ENCODE measurements around the gene CYB561. TPM values are rescaled to one million over a fixed set of nuclear protein-coding genes. Genes with fewer than 3 reads are reported as not detected.

CYB561 gene
- total RNA-seq, 1 experiment from 2014 or later: 40.1 TPM

GRCh38 chr17:63489291-63489690 lies 43.2 kb upstream of the CYB561 start:
- Histone ChIP-seq H3K27me3 (ENCODE audit: control insufficient read depth, insufficient read depth, low read length) (no peaks in the 10 kb centered on the region), H3K9me3 (ENCODE audit: control insufficient read depth, insufficient read depth, low read depth, low read length) (no peaks in the 10 kb centered on the region), H3K36me3 (ENCODE audit: control insufficient read depth, insufficient read depth, low read length) (no peaks in the 10 kb centered on the region), H3K27ac (ENCODE audit: low read length) (no peak overlapping the region), H3K4me1 (ENCODE audit: control insufficient read depth, insufficient read depth, low read length) (no peaks in the 10 kb centered on the region), H3K4me3 (ENCODE audit: low read depth in 2 of 2, low read length in 2 of 2) (no peak overlapping the region)
- POLR2A ChIA-PET: no interaction called here
- intact Hi-C loops (cut with micrococcal nuclease; ENCODE audit: unreplicated experiment) (no loop called here), in situ Hi-C loops (cut with HindIII; ENCODE audit: low pct_unique_long_range_greater_than_20kb, low sequenced_read_pairs) (no loop called here)
- DNase-seq (ENCODE audit: low read depth, low spot score): no peak
- no TSS peak for BruUV-seq (replicated peaks)
- no peak for ATAC-seq
- CTCF ChIA-PET: no interaction called here
- TF ChIP-seq SIN3A (IDR thresholded peaks at IDR 0.05; ENCODE audit: borderline replicate concordance, insufficient read depth, low read depth, low read length): no peak
- TF ChIP-seq, protein P1, sequence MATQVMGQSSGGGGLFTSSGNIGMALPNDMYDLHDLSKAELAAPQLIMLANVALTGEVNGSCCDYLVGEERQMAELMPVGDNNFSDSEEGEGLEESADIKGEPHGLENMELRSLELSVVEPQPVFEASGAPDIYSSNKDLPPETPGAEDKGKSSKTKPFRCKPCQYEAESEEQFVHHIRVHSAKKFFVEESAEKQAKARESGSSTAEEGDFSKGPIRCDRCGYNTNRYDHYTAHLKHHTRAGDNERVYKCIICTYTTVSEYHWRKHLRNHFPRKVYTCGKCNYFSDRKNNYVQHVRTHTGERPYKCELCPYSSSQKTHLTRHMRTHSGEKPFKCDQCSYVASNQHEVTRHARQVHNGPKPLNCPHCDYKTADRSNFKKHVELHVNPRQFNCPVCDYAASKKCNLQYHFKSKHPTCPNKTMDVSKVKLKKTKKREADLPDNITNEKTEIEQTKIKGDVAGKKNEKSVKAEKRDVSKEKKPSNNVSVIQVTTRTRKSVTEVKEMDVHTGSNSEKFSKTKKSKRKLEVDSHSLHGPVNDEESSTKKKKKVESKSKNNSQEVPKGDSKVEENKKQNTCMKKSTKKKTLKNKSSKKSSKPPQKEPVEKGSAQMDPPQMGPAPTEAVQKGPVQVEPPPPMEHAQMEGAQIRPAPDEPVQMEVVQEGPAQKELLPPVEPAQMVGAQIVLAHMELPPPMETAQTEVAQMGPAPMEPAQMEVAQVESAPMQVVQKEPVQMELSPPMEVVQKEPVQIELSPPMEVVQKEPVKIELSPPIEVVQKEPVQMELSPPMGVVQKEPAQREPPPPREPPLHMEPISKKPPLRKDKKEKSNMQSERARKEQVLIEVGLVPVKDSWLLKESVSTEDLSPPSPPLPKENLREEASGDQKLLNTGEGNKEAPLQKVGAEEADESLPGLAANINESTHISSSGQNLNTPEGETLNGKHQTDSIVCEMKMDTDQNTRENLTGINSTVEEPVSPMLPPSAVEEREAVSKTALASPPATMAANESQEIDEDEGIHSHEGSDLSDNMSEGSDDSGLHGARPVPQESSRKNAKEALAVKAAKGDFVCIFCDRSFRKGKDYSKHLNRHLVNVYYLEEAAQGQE (IDR thresholded peaks at IDR 0.05; ENCODE audit: insufficient read depth in 1 of 2, low read depth in 2 of 2, low read length in 1 of 2): no peak
- TF ChIP-seq CTCF (IDR thresholded peaks at IDR 0.05): no peak
- TF ChIP-seq POLR2AphosphoS5 (IDR thresholded peaks at IDR 0.05; ENCODE audit: low read depth, low read length): no peak
- TF ChIP-seq TCF7L2 (IDR thresholded peaks at IDR 0.05; ENCODE audit: low read depth, low read length): no peak

DNA sequence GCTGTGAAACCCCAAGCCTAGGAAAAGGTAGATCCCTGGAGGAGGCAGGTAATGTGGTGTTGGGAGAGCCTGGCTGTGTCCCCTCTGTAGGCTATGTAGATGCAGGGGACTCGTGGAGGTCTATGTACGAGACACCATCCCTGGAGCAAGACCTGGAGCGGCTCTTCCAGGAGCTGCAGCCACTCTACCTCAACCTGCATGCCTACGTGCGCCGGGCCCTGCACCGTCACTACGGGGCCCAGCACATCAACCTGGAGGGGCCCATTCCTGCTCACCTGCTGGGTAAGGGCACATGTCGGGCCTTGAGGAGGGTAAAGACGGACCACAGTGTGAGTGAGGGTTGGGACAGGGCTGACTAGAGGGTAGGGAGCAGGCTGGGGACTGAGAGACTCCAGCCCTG lies 42.7 kb upstream of the CYB561 start:
- no peaks in the 10 kb centered on the region for H3K9me3 ChIP-seq (ENCODE audit: control insufficient read depth, insufficient read depth, low read depth, low read length)
- ATAC-seq (no peak), DNase-seq (ENCODE audit: low read depth, low spot score) (no peak)
- H3K27ac ChIP-seq (ENCODE audit: low read length): no peak overlapping the region
- intact Hi-C loops (cut with micrococcal nuclease; ENCODE audit: unreplicated experiment) (no loop called here), in situ Hi-C loops (cut with HindIII; ENCODE audit: low pct_unique_long_range_greater_than_20kb, low sequenced_read_pairs) (no loop called here)
- no peaks in the 10 kb centered on the region for H3K27me3 ChIP-seq (ENCODE audit: control insufficient read depth, insufficient read depth, low read length)
- TF ChIP-seq SIN3A (IDR thresholded peaks at IDR 0.05; ENCODE audit: borderline replicate concordance, insufficient read depth, low read depth, low read length) (no peak), POLR2AphosphoS5 (IDR thresholded peaks at IDR 0.05; ENCODE audit: low read depth, low read length) (no peak), CTCF (IDR thresholded peaks at IDR 0.05) (no peak), TCF7L2 (IDR thresholded peaks at IDR 0.05; ENCODE audit: low read depth, low read length) (no peak)
- TF ChIP-seq, protein P1 (IDR thresholded peaks at IDR 0.05; ENCODE audit: insufficient read depth in 1 of 2, low read depth in 2 of 2, low read length in 1 of 2): no peak
- no TSS peak for BruUV-seq (replicated peaks)
- no peaks in the 10 kb centered on the region for H3K4me1 ChIP-seq (ENCODE audit: control insufficient read depth, insufficient read depth, low read length)
- H3K36me3 ChIP-seq (ENCODE audit: control insufficient read depth, insufficient read depth, low read length): no peaks in the 10 kb centered on the region
- no peak overlapping the region for H3K4me3 ChIP-seq (ENCODE audit: low read depth in 2 of 2, low read length in 2 of 2)
- CTCF ChIA-PET: no interaction called here
- POLR2A ChIA-PET: no interaction called here

Data from Panc1 (cell line).